ENCODE data around the gene SH3GL3. TPM values are rescaled to one million over a fixed set of nuclear protein-coding genes. Genes with fewer than 3 reads are reported as not detected.

SH3GL3 gene, protein sequence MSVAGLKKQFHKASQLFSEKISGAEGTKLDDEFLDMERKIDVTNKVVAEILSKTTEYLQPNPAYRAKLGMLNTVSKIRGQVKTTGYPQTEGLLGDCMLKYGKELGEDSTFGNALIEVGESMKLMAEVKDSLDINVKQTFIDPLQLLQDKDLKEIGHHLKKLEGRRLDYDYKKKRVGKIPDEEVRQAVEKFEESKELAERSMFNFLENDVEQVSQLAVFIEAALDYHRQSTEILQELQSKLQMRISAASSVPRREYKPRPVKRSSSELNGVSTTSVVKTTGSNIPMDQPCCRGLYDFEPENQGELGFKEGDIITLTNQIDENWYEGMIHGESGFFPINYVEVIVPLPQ
- not detected for total RNA-seq

DNA sequence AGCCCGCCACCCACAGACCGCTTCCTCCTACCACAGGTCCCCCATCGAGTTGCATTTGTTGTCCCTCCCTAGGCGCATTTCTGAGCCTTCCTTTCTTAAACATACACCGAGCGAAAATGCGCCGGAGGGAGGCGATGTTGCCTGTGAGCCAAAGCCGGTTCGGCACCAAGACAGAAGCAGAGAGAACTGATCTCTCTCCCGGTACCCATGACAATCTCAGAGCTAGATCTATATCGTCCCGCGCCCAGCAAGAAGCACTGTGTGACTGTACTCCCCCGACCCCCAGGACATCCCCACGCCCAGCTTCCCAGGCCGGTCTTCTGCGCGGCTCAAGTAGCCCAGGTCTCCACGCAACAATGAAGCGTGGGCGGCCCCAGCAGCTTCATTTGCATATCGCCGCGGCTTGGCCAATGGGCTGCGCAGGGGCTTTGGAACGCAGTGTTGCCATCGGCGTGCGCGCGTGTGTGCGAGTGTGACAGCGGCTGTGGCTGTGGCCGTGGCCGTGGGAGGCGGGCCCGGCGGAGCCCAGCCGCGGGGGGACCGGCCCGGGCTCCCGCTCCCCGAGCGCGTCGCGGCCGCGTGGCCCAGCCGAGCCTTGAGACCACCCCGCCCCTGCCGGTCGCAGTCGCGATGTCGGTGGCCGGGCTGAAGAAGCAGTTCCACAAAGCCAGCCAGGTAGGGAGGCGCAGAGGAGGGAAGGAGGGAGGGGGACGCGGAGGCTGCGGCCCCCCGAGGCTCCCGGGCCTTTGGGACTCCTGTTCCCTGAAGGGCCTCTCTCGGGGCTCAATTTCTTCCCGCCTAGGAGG, at the start of gene SH3GL3:
Gene SH3GL3 (plus strand): TSS at position 438 of the 806 bp plus-strand sequence. CDS start 193 bp downstream, at position 631.
- peak; percentile 20 to 70 (median 68) for DNase-seq
- H3K9me3 ChIP-seq = no peaks in the 10 kb centered on the region
- H3K4me1 ChIP-seq = peaks cover 0 to 15% (median 0%) of the 10 kb centered on the region in 4 donors
- H3K36me3 ChIP-seq = no peaks in the 10 kb centered on the region
- H3K4me3 ChIP-seq = peak within 1 kb of the TSS in 3 of 4 donors; percentile 31 to 51 (median 44)
- TF ChIP-seq, protein P1, sequence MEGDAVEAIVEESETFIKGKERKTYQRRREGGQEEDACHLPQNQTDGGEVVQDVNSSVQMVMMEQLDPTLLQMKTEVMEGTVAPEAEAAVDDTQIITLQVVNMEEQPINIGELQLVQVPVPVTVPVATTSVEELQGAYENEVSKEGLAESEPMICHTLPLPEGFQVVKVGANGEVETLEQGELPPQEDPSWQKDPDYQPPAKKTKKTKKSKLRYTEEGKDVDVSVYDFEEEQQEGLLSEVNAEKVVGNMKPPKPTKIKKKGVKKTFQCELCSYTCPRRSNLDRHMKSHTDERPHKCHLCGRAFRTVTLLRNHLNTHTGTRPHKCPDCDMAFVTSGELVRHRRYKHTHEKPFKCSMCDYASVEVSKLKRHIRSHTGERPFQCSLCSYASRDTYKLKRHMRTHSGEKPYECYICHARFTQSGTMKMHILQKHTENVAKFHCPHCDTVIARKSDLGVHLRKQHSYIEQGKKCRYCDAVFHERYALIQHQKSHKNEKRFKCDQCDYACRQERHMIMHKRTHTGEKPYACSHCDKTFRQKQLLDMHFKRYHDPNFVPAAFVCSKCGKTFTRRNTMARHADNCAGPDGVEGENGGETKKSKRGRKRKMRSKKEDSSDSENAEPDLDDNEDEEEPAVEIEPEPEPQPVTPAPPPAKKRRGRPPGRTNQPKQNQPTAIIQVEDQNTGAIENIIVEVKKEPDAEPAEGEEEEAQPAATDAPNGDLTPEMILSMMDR (IDR thresholded peaks at IDR 0.05) = peak in 1 of 6 experiments; percentile 7
- no peak for TF ChIP-seq POLR2A (IDR thresholded peaks at IDR 0.05)
- no peaks in the 10 kb centered on the region for H3K27me3 ChIP-seq
- no peak within 1 kb of the TSS for H3K27ac ChIP-seq

DNA sequence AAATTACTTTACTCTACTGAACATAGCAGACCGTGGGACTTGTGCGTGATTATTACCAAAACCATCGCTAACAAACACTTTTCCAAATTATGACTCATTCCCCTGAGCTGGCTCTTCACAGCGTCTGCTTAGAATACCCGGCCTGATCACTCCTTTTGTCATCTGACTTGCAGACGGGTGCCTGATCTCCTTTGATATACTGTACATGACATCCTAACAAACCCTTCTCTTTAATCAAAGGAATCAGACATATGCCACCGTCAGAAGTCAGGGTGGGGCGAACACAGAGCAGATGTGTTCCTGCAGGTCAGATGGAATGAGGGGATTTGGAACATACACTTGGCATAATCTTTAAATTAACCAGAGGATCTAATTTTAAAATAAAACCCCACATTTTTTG, 48.5 kb upstream of the SH3GL3 start:
- Histone ChIP-seq H3K9me3 (no peaks in the 10 kb centered on the region), H3K4me1 (no peaks in the 10 kb centered on the region), H3K36me3 (no peaks in the 10 kb centered on the region), H3K4me3 (no peak overlapping the region), H3K27ac (no peak overlapping the region), H3K27me3 (no peaks in the 10 kb centered on the region)
- no peak for TF ChIP-seq POLR2A (IDR thresholded peaks at IDR 0.05)
- TF ChIP-seq, protein P1 (IDR thresholded peaks at IDR 0.05) = no peak
- no peak for DNase-seq

DNA sequence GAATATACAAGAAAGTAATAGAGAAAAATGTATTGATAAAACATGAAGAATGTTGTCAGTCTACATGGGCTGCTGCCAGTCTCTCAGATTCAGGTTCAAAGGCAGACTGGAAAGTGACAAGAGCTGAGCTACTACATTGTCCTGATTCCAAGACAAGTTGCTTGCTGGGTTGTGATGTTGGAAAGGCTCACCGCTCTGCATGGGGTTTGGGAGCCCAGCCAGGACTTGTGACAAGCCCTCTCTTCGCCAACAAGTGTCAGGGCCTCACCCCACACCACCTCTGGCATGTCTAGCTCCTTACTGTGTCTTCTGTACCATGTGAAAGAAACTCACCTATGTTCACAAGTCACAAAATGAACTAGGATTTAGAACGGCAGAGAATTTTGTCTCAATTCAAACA, 43.0 kb upstream of the SH3GL3 start:
- DNase-seq = no peak
- H3K4me1 ChIP-seq = no peaks in the 10 kb centered on the region
- no peak overlapping the region for H3K4me3 ChIP-seq
- no peaks in the 10 kb centered on the region for H3K9me3 ChIP-seq
- no peaks in the 10 kb centered on the region for H3K27me3 ChIP-seq
- H3K27ac ChIP-seq = no peak overlapping the region
- TF ChIP-seq, protein P1 (IDR thresholded peaks at IDR 0.05) = no peak
- no peak for TF ChIP-seq POLR2A (IDR thresholded peaks at IDR 0.05)
- H3K36me3 ChIP-seq = no peaks in the 10 kb centered on the region

DNA sequence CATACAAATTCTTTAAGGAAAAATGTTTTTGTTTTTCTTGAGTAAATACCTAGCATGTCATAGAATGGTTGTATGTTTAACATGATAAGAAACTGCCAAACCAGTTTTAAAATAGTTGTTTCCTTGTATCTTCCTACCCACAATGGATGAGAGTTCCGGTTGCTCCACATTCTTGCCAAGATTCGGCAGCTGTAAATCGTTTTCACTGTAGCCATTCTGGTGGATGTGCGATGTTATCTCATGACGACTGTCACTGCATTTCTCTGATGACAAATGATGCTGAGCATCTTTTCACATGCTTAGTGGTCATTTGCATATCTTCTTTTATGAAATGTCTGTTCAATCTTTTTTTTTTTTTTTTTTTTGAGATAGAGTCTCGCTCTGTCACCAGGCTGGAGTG, 36.6 kb upstream of the SH3GL3 start:
- no peaks in the 10 kb centered on the region for H3K4me1 ChIP-seq
- H3K27me3 ChIP-seq = no peaks in the 10 kb centered on the region
- H3K4me3 ChIP-seq = no peak overlapping the region
- H3K9me3 ChIP-seq = no peaks in the 10 kb centered on the region
- DNase-seq = no peak
- TF ChIP-seq, protein P1 (IDR thresholded peaks at IDR 0.05) = no peak
- no peak for TF ChIP-seq POLR2A (IDR thresholded peaks at IDR 0.05)
- H3K27ac ChIP-seq = no peak overlapping the region
- H3K36me3 ChIP-seq = no peaks in the 10 kb centered on the region

DNA sequence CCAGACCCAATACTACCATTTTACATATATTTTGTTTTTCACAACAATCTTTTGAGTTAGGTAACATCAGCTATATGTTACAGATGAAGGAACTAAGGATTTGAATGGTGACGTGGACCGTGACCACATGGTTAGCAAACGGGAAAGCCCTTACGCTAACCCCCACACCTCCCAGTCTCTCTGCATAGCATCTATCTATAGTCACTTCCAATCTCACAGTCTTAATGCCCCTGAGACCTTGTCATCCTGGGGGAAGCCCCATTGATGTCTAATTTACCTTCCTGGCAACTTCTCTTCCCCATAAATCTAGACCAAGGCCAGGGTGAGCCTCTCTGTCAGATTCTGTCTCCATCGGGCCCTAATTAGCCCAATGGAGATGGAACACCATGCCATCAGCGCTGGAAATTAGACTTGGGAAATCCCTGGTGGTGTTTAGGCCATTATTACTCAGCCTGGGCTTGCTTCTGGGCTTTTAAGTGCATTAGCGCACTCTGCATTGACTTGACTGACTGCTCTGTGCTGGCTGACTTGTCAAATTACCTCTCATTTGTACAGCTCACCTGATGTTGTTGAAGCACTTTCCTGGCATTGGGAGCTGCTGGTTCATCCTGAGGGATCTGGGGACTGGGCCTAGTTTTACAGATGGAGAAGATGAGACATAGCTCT, 34.0 kb upstream of the SH3GL3 start:
- Histone ChIP-seq H3K9me3 (no peaks in the 10 kb centered on the region), H3K4me3 (no peak overlapping the region), H3K27ac (no peak overlapping the region), H3K4me1 (no peaks in the 10 kb centered on the region), H3K27me3 (no peaks in the 10 kb centered on the region), H3K36me3 (no peaks in the 10 kb centered on the region)
- DNase-seq = no peak
- TF ChIP-seq, protein P1 (IDR thresholded peaks at IDR 0.05) = no peak
- TF ChIP-seq POLR2A (IDR thresholded peaks at IDR 0.05) = no peak

Measured in Peyer's patch (tissue), 4 donors.